CD14-positive monocyte (primary cell): ENCODE results near the gene SPATA12. TPM values are rescaled to one million over a fixed set of nuclear protein-coding genes. Genes with fewer than 3 reads are reported as not detected.

Experiments used
- DNase-seq, 3 donors: peaks; one replicate each; pipeline ENCODE4 v3.0.0-alpha.2; 2011 to 2022
- H2AFZ ChIP-seq: 2 replicates; pipeline ENCODE4 v1.6.0; 2012; ENCODE audit warnings: mild to moderate bottlenecking, low read depth, low read length, inconsistent platforms; ENCODE audit not compliant: insufficient read depth, poor library complexity, severe bottlenecking
- H3K27ac ChIP-seq, 2 donors: 1 replicate in 1 of 2; 2 replicates in 1 of 2; pipeline ENCODE4 v1.5.1; 2012 to 2013; ENCODE audit warnings: low read length in 2 of 2, control low read depth in 1 of 2, inconsistent platforms in 1 of 2, low read depth in 1 of 2, mild to moderate bottlenecking in 1 of 2
- H3K27me3 ChIP-seq, 2 donors: one replicate each; pipeline versions ENCODE4 v1.6.0 to v1.6.1; 2011 to 2013; ENCODE audit warnings: low read length in 2 of 2; ENCODE audit not compliant: control insufficient read depth in 2 of 2, insufficient read depth in 2 of 2
- H3K36me3 ChIP-seq, 2 donors: replicated peaks in 1 of 2; 1 replicate in 1 of 2; 2 replicates in 1 of 2; pipeline versions ENCODE4 v1.5.1 to v1.6.1; 2012 to 2013; ENCODE audit warnings: low read length in 2 of 2, control low read depth in 1 of 2, inconsistent platforms in 1 of 2, mild to moderate bottlenecking in 1 of 2; ENCODE audit not compliant: insufficient read depth in 2 of 2, control insufficient read depth in 1 of 2
- H3K4me1 ChIP-seq, 2 donors: 1 replicate in 1 of 2; 2 replicates in 1 of 2; pipeline versions ENCODE4 v1.5.1 to v1.6.1; 2012 to 2013; ENCODE audit warnings: low read length in 2 of 2, control low read depth in 1 of 2, inconsistent platforms in 1 of 2, mild to moderate bottlenecking in 1 of 2, moderate library complexity in 1 of 2; ENCODE audit not compliant: insufficient read depth in 2 of 2, control insufficient read depth in 1 of 2
- H3K4me2 ChIP-seq: replicated peaks from 2 replicates; pipeline ENCODE3; 2012; ENCODE audit warnings: low read length, moderate library complexity, mild to moderate bottlenecking; ENCODE audit not compliant: poor library complexity, severe bottlenecking; ENCODE audit errors: extremely low read depth
- H3K4me3 ChIP-seq, 3 experiments: fragments of 200-600 bp in 1 of 3; sonication (generic) in 1 of 3; replicated peaks in 1 of 3; 1 replicate in 2 of 3; 2 replicates in 1 of 3; pipeline ENCODE4 v1.5.1; 2011 to 2013; ENCODE audit warnings: low read length in 3 of 3, mild to moderate bottlenecking in 3 of 3, control low read depth in 2 of 3, low read depth in 2 of 3, inconsistent platforms in 1 of 3, moderate library complexity in 1 of 3
- H3K79me2 ChIP-seq: 2 replicates; pipeline ENCODE4 v1.6.0; 2012; ENCODE audit warnings: mild to moderate bottlenecking, control low read depth, inconsistent platforms, low read length, moderate library complexity; ENCODE audit not compliant: insufficient read depth
- H3K9ac ChIP-seq: 2 replicates; pipeline ENCODE4 v1.6.0; 2017; ENCODE audit warnings: low read length, mild to moderate bottlenecking; ENCODE audit not compliant: insufficient read depth, poor library complexity, severe bottlenecking
- H3K9me3 ChIP-seq, 2 donors: replicated peaks in 1 of 2; 1 replicate in 1 of 2; 2 replicates in 1 of 2; pipeline versions ENCODE4 v1.5.1 to v1.6.1; 2012 to 2013; ENCODE audit warnings: low read length in 2 of 2, control low read depth in 1 of 2; ENCODE audit not compliant: control insufficient read depth in 1 of 2, insufficient read depth in 1 of 2
- H4K20me1 ChIP-seq: 2 replicates; pipeline ENCODE4 v1.6.0; 2012; ENCODE audit warnings: mild to moderate bottlenecking, low read length, control low read depth, moderate library complexity; ENCODE audit not compliant: insufficient read depth
- H3K27ac Mint-ChIP-seq, 7 donors: one replicate each; pipeline ENCODE4 v1.8.0; 2020; ENCODE audit warnings: mild to moderate bottlenecking in 7 of 7, mixed read lengths in 7 of 7, moderate library complexity in 6 of 7, inconsistent platforms in 2 of 7
- H3K27me3 Mint-ChIP-seq, 3 donors: one replicate each; pipeline ENCODE4 v1.8.0; 2021 to 2022; ENCODE audit warnings: low read depth in 3 of 3, mild to moderate bottlenecking in 3 of 3, mixed read lengths in 3 of 3, moderate library complexity in 3 of 3, inconsistent platforms in 1 of 3
- H3K36me3 Mint-ChIP-seq, 2 donors: one replicate each; pipeline ENCODE4 v1.8.0; 2020; ENCODE audit warnings: mixed read lengths in 2 of 2, inconsistent platforms in 1 of 2, mild to moderate bottlenecking in 1 of 2
- H3K4me1 Mint-ChIP-seq: one replicate; pipeline ENCODE4 v1.8.0; 2020; ENCODE audit warnings: mild to moderate bottlenecking, mixed read lengths
- H3K4me3 Mint-ChIP-seq, 2 donors: one replicate each; pipeline ENCODE4 v1.8.0; 2020; ENCODE audit warnings: mild to moderate bottlenecking in 2 of 2, mixed read lengths in 2 of 2, moderate library complexity in 1 of 2
- H3K9me3 Mint-ChIP-seq, 7 donors: one replicate each; pipeline ENCODE4 v1.8.0; 2020 to 2022; ENCODE audit warnings: mixed read lengths in 7 of 7, mild to moderate bottlenecking in 6 of 7, moderate library complexity in 6 of 7, inconsistent platforms in 2 of 7
- WGBS: methylation state at CpG from one replicate; pipeline ENCODE4 v1.1.5; 2013; ENCODE audit warnings: missing lambda C conversion rate; ENCODE audit not compliant: insufficient coverage; 5-methylcytosine and 5-hydroxymethylcytosine counted together
- intact Hi-C, 2 donors: fragments of 100-400 bp; cut with micrococcal nuclease; formaldehyde crosslinking; loops; one replicate each; pipeline versions ENCODE4 v1.15.0 to v1.15.1; 2023
- polyA plus RNA-seq, 3 donors: library from polyadenylated mRNA; depleted of rRNA in 1 of 3; unstranded in 2 of 3; stranded (reverse) in 1 of 3; fragments of 300-500 nt in 2 of 3; fragments of >200 nt in 1 of 3; fragmentation: Illumina TruSeq in 2 of 3; gene quantifications; 1 replicate in 2 of 3; 2 replicates in 1 of 3; pipeline ENCODE4 v1.2.3, GENCODE V29; 2012 to 2021
- TF ChIP-seq, protein P1 (sequence below): fragments of 200-600 bp; IDR thresholded peaks from one replicate; pipeline ENCODE4 v1.8.0; 2022; ENCODE audit warnings: antibody characterized with exemption, mild to moderate bottlenecking

The SPATA12 gene
- polyA plus RNA-seq, 3 donors: 0.07 to 0.16 (median 0.10) TPM

DNA sequence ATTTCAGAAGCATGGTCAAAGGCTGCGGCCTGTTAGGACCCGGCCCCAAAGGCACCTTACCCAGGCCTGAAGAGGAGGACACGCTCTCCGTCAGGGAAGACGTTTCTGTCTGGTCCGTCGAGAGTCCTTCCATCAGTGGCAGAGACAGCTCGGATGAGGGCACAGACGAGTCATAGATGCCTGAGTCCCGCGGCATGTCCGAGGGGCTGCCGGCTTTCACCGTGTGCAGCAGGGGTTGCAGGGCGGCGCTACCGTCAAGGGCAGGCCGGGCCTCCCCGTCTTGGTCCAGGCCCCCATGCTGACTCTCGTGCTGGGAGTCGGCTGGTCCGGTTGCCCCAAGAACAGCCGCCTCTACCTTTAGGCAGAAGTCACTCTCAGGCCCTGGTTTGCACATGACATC lies 37.1 kb downstream of the SPATA12 start:
- no peaks in the 10 kb centered on the region for H3K36me3 ChIP-seq
- Mint-ChIP-seq H3K4me1 (peaks cover 17% of the 10 kb centered on the region), H3K4me3 (no peak overlapping the region), H3K36me3 (peaks cover 0 to 3% of the 10 kb centered on the region in 2 donors), H3K9me3 (no peaks in the 10 kb centered on the region), H3K27me3 (peaks cover 0 to 3% (median 1%) of the 10 kb centered on the region in 3 donors), H3K27ac (no peak overlapping the region)
- H3K4me3 ChIP-seq: no peak overlapping the region
- DNase-seq: no peak
- no peaks in the 10 kb centered on the region for H4K20me1 ChIP-seq
- TF ChIP-seq, protein P1, sequence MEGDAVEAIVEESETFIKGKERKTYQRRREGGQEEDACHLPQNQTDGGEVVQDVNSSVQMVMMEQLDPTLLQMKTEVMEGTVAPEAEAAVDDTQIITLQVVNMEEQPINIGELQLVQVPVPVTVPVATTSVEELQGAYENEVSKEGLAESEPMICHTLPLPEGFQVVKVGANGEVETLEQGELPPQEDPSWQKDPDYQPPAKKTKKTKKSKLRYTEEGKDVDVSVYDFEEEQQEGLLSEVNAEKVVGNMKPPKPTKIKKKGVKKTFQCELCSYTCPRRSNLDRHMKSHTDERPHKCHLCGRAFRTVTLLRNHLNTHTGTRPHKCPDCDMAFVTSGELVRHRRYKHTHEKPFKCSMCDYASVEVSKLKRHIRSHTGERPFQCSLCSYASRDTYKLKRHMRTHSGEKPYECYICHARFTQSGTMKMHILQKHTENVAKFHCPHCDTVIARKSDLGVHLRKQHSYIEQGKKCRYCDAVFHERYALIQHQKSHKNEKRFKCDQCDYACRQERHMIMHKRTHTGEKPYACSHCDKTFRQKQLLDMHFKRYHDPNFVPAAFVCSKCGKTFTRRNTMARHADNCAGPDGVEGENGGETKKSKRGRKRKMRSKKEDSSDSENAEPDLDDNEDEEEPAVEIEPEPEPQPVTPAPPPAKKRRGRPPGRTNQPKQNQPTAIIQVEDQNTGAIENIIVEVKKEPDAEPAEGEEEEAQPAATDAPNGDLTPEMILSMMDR: no peak
- peaks cover 11 to 13% of the 10 kb centered on the region in 2 donors for H3K4me1 ChIP-seq
- H3K27ac ChIP-seq: no peak overlapping the region
- H3K27me3 ChIP-seq: no peaks in the 10 kb centered on the region
- H3K9me3 ChIP-seq: no peaks in the 10 kb centered on the region
- no peak overlapping the region for H2AFZ ChIP-seq
- WGBS: 98% methylated on average over 20 of the region's 23 CpGs
- intact Hi-C loops: no loop called here
- no peak overlapping the region for H3K9ac ChIP-seq
- H3K4me2 ChIP-seq: no peak overlapping the region
- no peaks in the 10 kb centered on the region for H3K79me2 ChIP-seq

- DNase-seq: no peak
- Histone ChIP-seq H3K27ac (no peak overlapping the region), H3K4me2 (no peak overlapping the region), H4K20me1 (no peaks in the 10 kb centered on the region), H2AFZ (no peak overlapping the region), H3K9ac (no peak overlapping the region), H3K79me2 (no peaks in the 10 kb centered on the region), H3K36me3 (no peaks in the 10 kb centered on the region), H3K27me3 (no peaks in the 10 kb centered on the region), H3K9me3 (no peaks in the 10 kb centered on the region), H3K4me1 (peaks cover 9 to 11% of the 10 kb centered on the region in 2 donors), H3K4me3 (no peak overlapping the region)
- Mint-ChIP-seq H3K4me3 (no peak overlapping the region), H3K4me1 (peaks cover 14% of the 10 kb centered on the region), H3K27ac (no peak overlapping the region), H3K27me3 (peaks cover 0 to 3% (median 1%) of the 10 kb centered on the region in 3 donors), H3K36me3 (no peaks in the 10 kb centered on the region), H3K9me3 (no peaks in the 10 kb centered on the region)
- TF ChIP-seq, protein P1: no peak
- intact Hi-C loops: no loop called here
- WGBS: 100% methylated on average over 1 of the region's 6 CpGs
Measured at GRCh38 chr3:57098418-57099310, 38.2 kb downstream of the SPATA12 start.
